Measurements from ENCODE around the gene UNC13A. TPM values are rescaled to one million over a fixed set of nuclear protein-coding genes. Genes with fewer than 3 reads are reported as not detected.

Gene UNC13A
- total RNA-seq, 1 experiment from 2014 or later: 29.0 TPM

GRCh38 chr19:17648786-17649185 is 39.4 kb downstream of the UNC13A start:
- Histone ChIP-seq H2AFZ (ENCODE audit: low read depth, low read length, poor library complexity, severe bottlenecking) (no peak overlapping the region), H3K27ac (ENCODE audit: low read depth, low read length) (no peak overlapping the region), H3K9me3 (ENCODE audit: control insufficient read depth in 1 of 2, insufficient read depth in 1 of 2, low read depth in 1 of 2, low read length in 2 of 2) (no peaks in the 10 kb centered on the region), H3K9ac (ENCODE audit: low read length) (no peak overlapping the region), H3K36me3 (ENCODE audit: control insufficient read depth in 1 of 2, insufficient read depth in 2 of 2, low read length in 2 of 2) (peaks cover 0 to 6% of the 10 kb centered on the region in 2 experiments; a peak in 2 of 4 replicates), H4K20me1 (ENCODE audit: insufficient read depth) (no peaks in the 10 kb centered on the region), H3K79me2 (ENCODE audit: insufficient read depth, low read length) (no peaks in the 10 kb centered on the region), H3K9me2 (ENCODE audit: insufficient read depth) (no peaks in the 10 kb centered on the region), H3K27me3 (ENCODE audit: insufficient read depth, low read length) (no peaks in the 10 kb centered on the region), H3K4me2 (ENCODE audit: low read length) (no peak overlapping the region), H3K4me1 (ENCODE audit: control insufficient read depth in 1 of 2, insufficient read depth in 2 of 2, low read length in 2 of 2) (no peaks in the 10 kb centered on the region), H3K4me3 (replicated peaks in 1 of 2; ENCODE audit: low read depth in 1 of 2, low read length in 2 of 2) (no peak overlapping the region)
- POLR2A ChIA-PET: no interaction called here
- no peak for DNase-seq (ENCODE audit: low read depth, low spot score)
- CTCF ChIA-PET: no interaction called here
- BruUV-seq (replicated peaks): no TSS peak
- no peak for TF ChIP-seq ZFX (IDR thresholded peaks at IDR 0.05)
- TF ChIP-seq ATF3 (IDR thresholded peaks at IDR 0.05): no peak
- no peak for TF ChIP-seq CTCF (IDR thresholded peaks at IDR 0.05 in 2 of 3, conservative IDR thresholded peaks at IDR 0.05 in 1 of 3; ENCODE audit: borderline replicate concordance in 1 of 3, insufficient read depth in 1 of 3, low read depth in 2 of 3, low read length in 2 of 3)
- TF ChIP-seq SP1 (IDR thresholded peaks at IDR 0.05; ENCODE audit: low read depth): no peak
- TF ChIP-seq REST (IDR thresholded peaks at IDR 0.05; ENCODE audit: low read depth): no peak
- no peak for TF ChIP-seq SIN3A (IDR thresholded peaks at IDR 0.05; ENCODE audit: low read depth)
- TF ChIP-seq POLR2A (IDR thresholded peaks at IDR 0.05; ENCODE audit: borderline replicate concordance, extremely low read depth, insufficient read depth, insufficient read length): no peak
- no peak for TF ChIP-seq CEBPB (IDR thresholded peaks at IDR 0.05; ENCODE audit: low read depth)
- no peak for TF ChIP-seq FOSL1 (IDR thresholded peaks at IDR 0.05; ENCODE audit: low read depth)
- no peak for TF ChIP-seq SRF (IDR thresholded peaks at IDR 0.05; ENCODE audit: low read depth)
- no peak for TF ChIP-seq POLR2AphosphoS5 (IDR thresholded peaks at IDR 0.05; ENCODE audit: low read depth, low read length)
- no peak for TF ChIP-seq ZBTB33 (IDR thresholded peaks at IDR 0.05; ENCODE audit: extremely low read depth, insufficient replicate concordance, low read length)
- TF ChIP-seq ELF1 (IDR thresholded peaks at IDR 0.05; ENCODE audit: borderline replicate concordance, low read depth): no peak
- TF ChIP-seq EZH2phosphoT487 (IDR thresholded peaks at IDR 0.05; ENCODE audit: borderline replicate concordance): no peak
- no peak for TF ChIP-seq MAX (IDR thresholded peaks at IDR 0.05)
- no peak for TF ChIP-seq TCF7L2 (IDR thresholded peaks at IDR 0.05; ENCODE audit: borderline replicate concordance, extremely low read depth, insufficient read depth, insufficient read length)
- ATAC-seq: no peak
- RAD21 ChIA-PET (ENCODE audit: low non-redundant PET in 1 of 2, low total read pairs in 2 of 2, uncharacterized antibody in 2 of 2, unreplicated experiment in 2 of 2): no interaction called here
- intact Hi-C loops (cut with micrococcal nuclease): no loop called here

Data from HCT116 (cell line).